ENCODE data around the gene CLEC6A.

CLEC6A gene

GRCh38 chr12:8466241-8466640, 10.5 kb downstream of the CLEC6A start:
- no peak for TF ChIP-seq EZH2 (IDR thresholded peaks at IDR 0.05; ENCODE audit: borderline replicate concordance, low read length)
- TF ChIP-seq CTCF (IDR thresholded peaks at IDR 0.05; ENCODE audit: low read length) = no peak
- Histone ChIP-seq H3K4me3 (ENCODE audit: low read depth, low read length, poor library complexity, severe bottlenecking) (no peak overlapping the region), H3K27me3 (ENCODE audit: insufficient read depth, low read length) (no peaks in the 10 kb centered on the region; the same call in 1 of the 2 replicates)

GRCh38 chr12:8471090-8471489, 15.3 kb downstream of the CLEC6A start:
- no peaks in the 10 kb centered on the region for H4K20me1 ChIP-seq (ENCODE audit: insufficient read depth, low read length)
- no peak for TF ChIP-seq CTCF (IDR thresholded peaks at IDR 0.05; ENCODE audit: low read length)
- no peak for TF ChIP-seq EZH2 (IDR thresholded peaks at IDR 0.05; ENCODE audit: borderline replicate concordance, low read length)
- H3K4me3 ChIP-seq (ENCODE audit: low read depth, low read length, poor library complexity, severe bottlenecking) = no peak overlapping the region

More at GRCh38 chr12:8466241-8466640, 10.5 kb downstream of the CLEC6A start:
- Histone ChIP-seq H3K9me3 (ENCODE audit: low read length) (0 out of 2 replicates have a peak, but pooled peaks cover 3% of the 10 kb centered on the region), H2AFZ (ENCODE audit: low read length) (no peak overlapping the region), H3K4me1 (ENCODE audit: insufficient read depth, low read length, severe bottlenecking) (no peaks in the 10 kb centered on the region), H4K20me1 (ENCODE audit: insufficient read depth, low read length) (no peaks in the 10 kb centered on the region), H3K9ac (ENCODE audit: low read length) (no peak overlapping the region), H3F3A (ENCODE audit: insufficient read depth, low read length) (no peaks in the 10 kb centered on the region), H3K4me2 (ENCODE audit: low read length) (no peak overlapping the region), H3K79me2 (ENCODE audit: insufficient read depth, low read length) (no peaks in the 10 kb centered on the region), H3K27ac (ENCODE audit: low read depth, low read length, poor library complexity, severe bottlenecking) (no peak overlapping the region), H3K36me3 (ENCODE audit: insufficient read depth, low read length) (no peaks in the 10 kb centered on the region), H3K9me2 (ENCODE audit: low read depth, low read length) (no peaks in the 10 kb centered on the region)

GRCh38 chr12:8475508-8476203, 19.9 kb downstream of the CLEC6A start:
- Histone ChIP-seq H3K27me3 (ENCODE audit: insufficient read depth, low read length) (no peaks in the 10 kb centered on the region), H3K4me3 (ENCODE audit: low read depth, low read length, poor library complexity, severe bottlenecking) (no peak overlapping the region), H3K9me3 (ENCODE audit: low read length) (no peaks in the 10 kb centered on the region), H3K79me2 (ENCODE audit: insufficient read depth, low read length) (no peaks in the 10 kb centered on the region), H3K27ac (ENCODE audit: low read depth, low read length, poor library complexity, severe bottlenecking) (no peak overlapping the region), H3F3A (ENCODE audit: insufficient read depth, low read length) (no peaks in the 10 kb centered on the region), H2AFZ (ENCODE audit: low read length) (no peak overlapping the region), H3K36me3 (ENCODE audit: insufficient read depth, low read length) (no peaks in the 10 kb centered on the region), H3K9ac (ENCODE audit: low read length) (no peak overlapping the region), H4K20me1 (ENCODE audit: insufficient read depth, low read length) (no peaks in the 10 kb centered on the region), H3K4me2 (ENCODE audit: low read length) (no peak overlapping the region), H3K4me1 (ENCODE audit: insufficient read depth, low read length, severe bottlenecking) (no peaks in the 10 kb centered on the region), H3K9me2 (ENCODE audit: low read depth, low read length) (no peaks in the 10 kb centered on the region)
- TF ChIP-seq CTCF (IDR thresholded peaks at IDR 0.05; ENCODE audit: low read length) (no peak), EZH2 (IDR thresholded peaks at IDR 0.05; ENCODE audit: borderline replicate concordance, low read length) (no peak)

More at GRCh38 chr12:8471090-8471489, 15.3 kb downstream of the CLEC6A start:
- Histone ChIP-seq H3K9me2 (ENCODE audit: low read depth, low read length) (no peaks in the 10 kb centered on the region), H3K9me3 (ENCODE audit: low read length) (0 out of 2 replicates have a peak, but pooled peaks cover 3% of the 10 kb centered on the region), H3K9ac (ENCODE audit: low read length) (no peak overlapping the region), H3K4me1 (ENCODE audit: insufficient read depth, low read length, severe bottlenecking) (no peaks in the 10 kb centered on the region), H3K79me2 (ENCODE audit: insufficient read depth, low read length) (no peaks in the 10 kb centered on the region), H3K27me3 (ENCODE audit: insufficient read depth, low read length) (no peaks in the 10 kb centered on the region; the same call in 1 of the 2 replicates), H2AFZ (ENCODE audit: low read length) (no peak overlapping the region), H3K36me3 (ENCODE audit: insufficient read depth, low read length) (no peaks in the 10 kb centered on the region), H3F3A (ENCODE audit: insufficient read depth, low read length) (no peaks in the 10 kb centered on the region), H3K27ac (ENCODE audit: low read depth, low read length, poor library complexity, severe bottlenecking) (no peak overlapping the region), H3K4me2 (ENCODE audit: low read length) (no peak overlapping the region)
